ENCODE results near the gene BRAF. TPM values are rescaled to one million over a fixed set of nuclear protein-coding genes. Genes with fewer than 3 reads are reported as not detected.
"Not testable (repeated sequence)": the region's sequence is repeated elsewhere in the genome, so short reads cannot be mapped to it uniquely, and the experiment has no call there.

BRAF gene
- polyA plus RNA-seq, 1 donor = 12.2 TPM

GRCh38 chr7:140876519-140877248 lies 48.0 kb downstream of the BRAF start:
- no peak for DNase-seq

- DNase-seq = no peak
Measured at GRCh38 chr7:140873434-140873833, 51.3 kb downstream of the BRAF start.

GRCh38 chr7:140870003-140870402 lies 54.7 kb downstream of the BRAF start:
- DNase-seq = no peak

GRCh38 chr7:140869430-140869829 lies 55.3 kb downstream of the BRAF start:
- no peak for DNase-seq

GRCh38 chr7:140867467-140868462 lies 57.0 kb downstream of the BRAF start:
- no peak for DNase-seq

GRCh38 chr7:140866926-140867325 lies 57.8 kb downstream of the BRAF start:
- DNase-seq = no peak

GRCh38 chr7:140864732-140865131 lies 60.0 kb downstream of the BRAF start:
- DNase-seq = no peak

- DNase-seq = no peak
Measured at GRCh38 chr7:140863867-140864266, 60.9 kb downstream of the BRAF start.

GRCh38 chr7:140863184-140863583 lies 61.5 kb downstream of the BRAF start:
- no peak for DNase-seq

GRCh38 chr7:140857048-140857447 lies 67.7 kb downstream of the BRAF start:
- DNase-seq = no peak

GRCh38 chr7:140841166-140841715 lies 83.5 kb downstream of the BRAF start:
- no peak for DNase-seq

GRCh38 chr7:140831724-140832123 lies 93.0 kb downstream of the BRAF start:
- DNase-seq = no peak

- DNase-seq = no peak
Measured at GRCh38 chr7:140829720-140830119, 95.0 kb downstream of the BRAF start.

- no peak for DNase-seq
Measured at GRCh38 chr7:140828741-140829140, 96.0 kb downstream of the BRAF start.

GRCh38 chr7:140817383-140817782 lies 107.3 kb downstream of the BRAF start:
- not testable (repeated sequence) for DNase-seq

- peak; percentile 71 for DNase-seq
Measured at GRCh38 chr7:140810830-140811556, 113.7 kb downstream of the BRAF start.

GRCh38 chr7:140810385-140810784 lies 114.3 kb downstream of the BRAF start:
- no peak for DNase-seq

- DNase-seq = no peak
Measured at GRCh38 chr7:140778975-140779374, 145.8 kb downstream of the BRAF start.

- no peak for DNase-seq
Measured at GRCh38 chr7:140778568-140778967, 146.2 kb downstream of the BRAF start.

GRCh38 chr7:140774371-140774770 lies 150.4 kb downstream of the BRAF start:
- DNase-seq = no peak

GRCh38 chr7:140773104-140773503 lies 151.6 kb downstream of the BRAF start:
- no peak for DNase-seq

GRCh38 chr7:140771826-140772225 lies 152.9 kb downstream of the BRAF start:
- no peak for DNase-seq

GRCh38 chr7:140769852-140770251 lies 154.9 kb downstream of the BRAF start:
- DNase-seq = no peak

All from hindlimb muscle (tissue), 1 donor.